ENCODE measurements around the gene ZNF710. TPM values are rescaled to one million over a fixed set of nuclear protein-coding genes. Genes with fewer than 3 reads are reported as not detected.
A peak's percentile ranks its signal among the peaks of the same experiment; 100 is the strongest.

ZNF710 gene
- total RNA-seq, 1 donor from 2014 or later: 47.9 TPM

- Histone ChIP-seq H3K27ac (peak overlapping the region; percentile 78), H3K4me3 (no peak overlapping the region), H3K27me3 (no peaks in the 10 kb centered on the region), H3K9me3 (no peaks in the 10 kb centered on the region), H3K4me1 (peaks cover 33% of the 10 kb centered on the region), H3K36me3 (no peaks in the 10 kb centered on the region)
- no peak for ATAC-seq
- DNase-seq: no peak
- no peak for TF ChIP-seq CTCF (IDR thresholded peaks at IDR 0.05)
- intact Hi-C loops (cut with DNase I): no loop called here
Measured at GRCh38 chr15:90020936-90021507, 19.9 kb downstream of the ZNF710 start.

GRCh38 chr15:90022345-90022744 lies 21.2 kb downstream of the ZNF710 start:
- Histone ChIP-seq H3K4me1 (peaks cover 33% of the 10 kb centered on the region), H3K4me3 (no peak overlapping the region), H3K27me3 (no peaks in the 10 kb centered on the region), H3K36me3 (no peaks in the 10 kb centered on the region), H3K9me3 (no peaks in the 10 kb centered on the region), H3K27ac (no peak overlapping the region)
- intact Hi-C loops (cut with DNase I): no loop called here
- TF ChIP-seq CTCF (IDR thresholded peaks at IDR 0.05): no peak
- ATAC-seq (no peak), DNase-seq (no peak)

GRCh38 chr15:90022905-90023700 lies 22.0 kb downstream of the ZNF710 start:
- intact Hi-C loops (cut with DNase I): no loop called here
- no peaks in the 10 kb centered on the region for H3K36me3 ChIP-seq
- ATAC-seq (no peak), DNase-seq (no peak)
- peaks cover 33% of the 10 kb centered on the region for H3K4me1 ChIP-seq
- no peak overlapping the region for H3K4me3 ChIP-seq
- H3K27me3 ChIP-seq: no peaks in the 10 kb centered on the region
- no peak for TF ChIP-seq CTCF (IDR thresholded peaks at IDR 0.05)
- no peak overlapping the region for H3K27ac ChIP-seq
- H3K9me3 ChIP-seq: no peaks in the 10 kb centered on the region

GRCh38 chr15:90024406-90024805 lies 23.3 kb downstream of the ZNF710 start:
- no peaks in the 10 kb centered on the region for H3K36me3 ChIP-seq
- intact Hi-C loops (cut with DNase I): no loop called here
- H3K4me1 ChIP-seq: peaks cover 26% of the 10 kb centered on the region
- H3K27me3 ChIP-seq: no peaks in the 10 kb centered on the region
- no peaks in the 10 kb centered on the region for H3K9me3 ChIP-seq
- no peak overlapping the region for H3K4me3 ChIP-seq
- no peak overlapping the region for H3K27ac ChIP-seq
- TF ChIP-seq CTCF (IDR thresholded peaks at IDR 0.05): no peak
- DNase-seq (no peak), ATAC-seq (no peak)

- TF ChIP-seq CTCF (IDR thresholded peaks at IDR 0.05): no peak
- Histone ChIP-seq H3K4me3 (no peak overlapping the region), H3K27ac (no peak overlapping the region), H3K36me3 (no peaks in the 10 kb centered on the region), H3K27me3 (no peaks in the 10 kb centered on the region), H3K9me3 (no peaks in the 10 kb centered on the region), H3K4me1 (peaks cover 16% of the 10 kb centered on the region)
- no peak for ATAC-seq
- no peak for DNase-seq
- intact Hi-C loops (cut with DNase I): no loop called here
Measured at GRCh38 chr15:90025489-90026033, 24.4 kb downstream of the ZNF710 start.
